Endothelial cell of umbilical vein (primary cell): ENCODE data around the gene ANO7. TPM values are rescaled to one million over a fixed set of nuclear protein-coding genes. Genes with fewer than 3 reads are reported as not detected.

Experiments
- BruUV-seq: library from RNA; stranded (reverse); fragments of 400-500 nt; replicated peaks from 2 replicates; lab custom pipeline; 2021; lab: Mats Ljungman, UMichigan
- CTCF ChIA-PET: fragments of 300-600, 350-600 bp; sonication (Branson Sonifier 250); formaldehyde crosslinking; loops from one replicate; lab custom pipeline; 2021; ENCODE audit warnings: antibody characterized with exemption, inconsistent platforms; lab: Charles Lee
- POLR2A ChIA-PET: fragments of 300-600, 350-600 bp; sonication (Branson Sonifier 250); formaldehyde crosslinking; loops from one replicate; lab custom pipeline; 2021; ENCODE audit warnings: antibody characterized with exemption, inconsistent platforms; lab: Charles Lee
- DNase-seq: peaks from one replicate; pipeline ENCODE4 v3.0.0-alpha.2; 2011; ENCODE audit warnings: low read depth, low spot score
- FAIRE-seq: peaks from 2 replicates; lab custom pipeline; 2011; peaks lifted over from hg19 to GRCh38; lab: Jason Lieb, UNC
- H2AFZ ChIP-seq: 2 replicates; pipeline ENCODE4 v1.6.0; 2012; ENCODE audit warnings: low read depth, low read length, control low read depth, inconsistent platforms
- H3K27ac ChIP-seq: 2 replicates; pipeline ENCODE4 v1.5.1; 2011; ENCODE audit warnings: low read depth, mild to moderate bottlenecking, control low read depth, low read length, moderate library complexity; ENCODE audit not compliant: insufficient read depth
- H3K27me3 ChIP-seq, 2 experiments: 2 replicates each; pipeline versions ENCODE4 v1.6.0 to v1.6.1; 2011; ENCODE audit warnings: low read length in 2 of 2, mixed read lengths in 1 of 2; ENCODE audit not compliant: control insufficient read depth in 2 of 2, insufficient read depth in 2 of 2
- H3K36me3 ChIP-seq, 2 experiments: 2 replicates in 1 of 2; 3 replicates in 1 of 2; pipeline ENCODE4 v1.5.1; 2011; ENCODE audit warnings: low read length in 2 of 2, mild to moderate bottlenecking in 1 of 2, moderate library complexity in 1 of 2; ENCODE audit not compliant: control insufficient read depth in 2 of 2, insufficient read depth in 2 of 2; ENCODE audit errors: extremely low read depth in 1 of 2
- H3K4me1 ChIP-seq: 3 replicates; pipeline ENCODE4 v1.5.1; 2011; ENCODE audit warnings: mild to moderate bottlenecking, low read length; ENCODE audit not compliant: control insufficient read depth, insufficient read depth; ENCODE audit errors: extremely low read depth
- H3K4me2 ChIP-seq: 2 replicates; pipeline ENCODE4 v1.6.1; 2011; ENCODE audit warnings: low read length, control low read depth, mixed read lengths; ENCODE audit not compliant: insufficient read depth
- H3K4me3 ChIP-seq, 3 experiments: fragments of 200-600 bp in 1 of 3; sonication (generic), shearing (Covaris generic) in 1 of 3; replicated peaks in 1 of 3; 2 replicates each; pipeline ENCODE4 v1.5.1; 2011 to 2016; ENCODE audit warnings: control low read depth in 3 of 3, low read length in 3 of 3, mild to moderate bottlenecking in 2 of 3, inconsistent platforms in 1 of 3, low read depth in 1 of 3, moderate library complexity in 1 of 3; ENCODE audit not compliant: insufficient read depth in 1 of 3
- H3K79me2 ChIP-seq: 2 replicates; pipeline ENCODE4 v1.6.0; 2012; ENCODE audit warnings: low read length, inconsistent platforms; ENCODE audit not compliant: control insufficient read depth, insufficient read depth
- H3K9ac ChIP-seq: replicated peaks from 2 replicates; pipeline ENCODE3; 2011; ENCODE audit warnings: low read length, control low read depth; ENCODE audit not compliant: insufficient read depth; ENCODE audit errors: extremely low read depth
- H3K9me1 ChIP-seq: replicated peaks from 3 replicates; pipeline ENCODE4 v1.6.0; 2011; ENCODE audit warnings: mild to moderate bottlenecking, low read length; ENCODE audit not compliant: control insufficient read depth, insufficient read depth; ENCODE audit errors: extremely low read depth
- H3K9me3 ChIP-seq: replicated peaks from 2 replicates; pipeline ENCODE4 v1.5.1; 2012; ENCODE audit warnings: low read length, inconsistent platforms; ENCODE audit not compliant: control insufficient read depth, insufficient read depth
- H4K20me1 ChIP-seq: replicated peaks from 2 replicates; pipeline ENCODE3; 2011; ENCODE audit warnings: mild to moderate bottlenecking, low read length; ENCODE audit not compliant: control insufficient read depth, insufficient read depth; ENCODE audit errors: extremely low read depth
- CTCF ChIP-seq, 2 donors: IDR thresholded peaks; 1 replicate in 1 of 2; 2 replicates in 1 of 2; pipeline ENCODE4 v1.5.1; 2011; ENCODE audit warnings: low read length in 2 of 2, mild to moderate bottlenecking in 2 of 2, moderate library complexity in 2 of 2, control low read depth in 1 of 2, inconsistent platforms in 1 of 2, low read depth in 1 of 2; ENCODE audit not compliant: insufficient read depth in 1 of 2; ENCODE audit errors: extremely low read depth in 1 of 2
- EZH2 ChIP-seq: IDR thresholded peaks from 2 replicates; pipeline ENCODE4 v1.6.1; 2012; ENCODE audit warnings: borderline replicate concordance, low read depth, mild to moderate bottlenecking, moderate library complexity, low read length, inconsistent platforms; ENCODE audit not compliant: severe bottlenecking
- FOS ChIP-seq: IDR thresholded peaks from 2 replicates; pipeline ENCODE4 v1.6.1; 2011; ENCODE audit warnings: mild to moderate bottlenecking, low read length, moderate library complexity, borderline replicate concordance; ENCODE audit not compliant: insufficient read depth
- GATA2 ChIP-seq: IDR thresholded peaks from 2 replicates; pipeline ENCODE4 v1.7.0; 2011; ENCODE audit warnings: low read depth, mild to moderate bottlenecking, moderate library complexity, mixed read lengths, low read length; ENCODE audit not compliant: insufficient read length, insufficient read depth
- JUN ChIP-seq: IDR thresholded peaks from 2 replicates; pipeline ENCODE4 v1.6.1; 2011; ENCODE audit warnings: borderline replicate concordance, low read depth; ENCODE audit not compliant: insufficient read length, insufficient read depth
- MAX ChIP-seq: IDR thresholded peaks from 2 replicates; pipeline ENCODE4 v1.6.1; 2011; ENCODE audit not compliant: insufficient read depth, insufficient read length
- MYC ChIP-seq: IDR thresholded peaks from one replicate; pipeline ENCODE4 v1.6.1; 2011; ENCODE audit warnings: mild to moderate bottlenecking, low read depth, low read length
- POLR2A ChIP-seq: IDR thresholded peaks from 2 replicates; pipeline ENCODE4 v1.6.1; 2012; ENCODE audit warnings: low read depth, mild to moderate bottlenecking, control low read depth, low read length
- POLR2AphosphoS5 ChIP-seq: IDR thresholded peaks from 2 replicates; pipeline ENCODE4 v1.6.1; 2012; ENCODE audit warnings: low read depth, mild to moderate bottlenecking, control low read depth, low read length, moderate library complexity; ENCODE audit not compliant: insufficient read depth
- dilution Hi-C: fragments of 300-500 bp; cut with MboI; formaldehyde crosslinking; loops from one replicate; pipeline ENCODE4 v1.15.0; 2019; ENCODE audit warnings: low sequenced_read_pairs; ENCODE audit not compliant: extremely low pct_ligation_motif_present
- intact Hi-C: fragments of 100-400 bp; cut with micrococcal nuclease; formaldehyde crosslinking; loops from one replicate; pipeline ENCODE4 v1.10.0; 2022
- polyA plus RNA-seq, 4 experiments: library from polyadenylated mRNA; depleted of rRNA in 3 of 4; stranded (reverse) in 3 of 4; unstranded in 1 of 4; fragments of >200 nt; gene quantifications; 2 replicates each; pipeline versions ENCODE4 v1.2.1 to v1.2.3, GENCODE V29; 2011 to 2012; ENCODE audit warnings: missing spikeins in 1 of 4
- total RNA-seq: library from RNA; stranded (reverse); gene quantifications from 2 replicates; pipeline ENCODE4 v1.2.3, GENCODE V29; 2021

Gene ANO7
- total and polyA plus RNA-seq, 2 donors (not counting 3 experiments of a cell fraction or from before 2014, with no cell fraction given): 0.81 to 2.5 TPM

- Histone ChIP-seq H3K27me3 (no peaks in the 10 kb centered on the region), H3K4me3 (no peak overlapping the region), H3K9me1 (no peaks in the 10 kb centered on the region), H3K4me1 (no peaks in the 10 kb centered on the region), H4K20me1 (no peaks in the 10 kb centered on the region), H3K27ac (no peak overlapping the region), H3K9me3 (no peaks in the 10 kb centered on the region), H3K9ac (no peak overlapping the region), H3K4me2 (no peak overlapping the region), H3K36me3 (no peaks in the 10 kb centered on the region), H3K79me2 (no peaks in the 10 kb centered on the region), H2AFZ (no peak overlapping the region)
- BruUV-seq: no TSS peak
- CTCF ChIA-PET: no interaction called here
- intact Hi-C loops (no loop called here), dilution Hi-C loops (no loop called here)
- POLR2A ChIA-PET: no interaction called here
- TF ChIP-seq FOS (no peak), MAX (no peak), POLR2A (no peak), MYC (no peak), GATA2 (no peak), POLR2AphosphoS5 (no peak), JUN (no peak), EZH2 (no peak), CTCF (IDR thresholded peaks at IDR 0.05; ENCODE audit: extremely low read depth in 1 of 2, insufficient read depth in 1 of 2, low read depth in 1 of 2, low read length in 2 of 2) (no peak)
- no peak for FAIRE-seq
- no peak for DNase-seq
Observed at GRCh38 chr2:241203218-241204009, 14.9 kb downstream of the ANO7 start.
